Ovary (tissue), 3 donors: ENCODE results near the gene PPP1CA.

Experiments used
- EP300 ChIP-seq: sonication (generic); formaldehyde crosslinking; IDR thresholded peaks from one replicate; pipeline ENCODE4 v1.6.1; 2017; ENCODE audit warnings: antibody characterized with exemption
- POLR2A ChIP-seq: fragments of 450-650 bp; IDR thresholded peaks from one replicate; pipeline ENCODE4 v1.6.1; 2017; ENCODE audit warnings: antibody characterized with exemption, mild to moderate bottlenecking, moderate library complexity
- TF ChIP-seq, protein P1 (sequence below), 3 donors: fragments of 450-650 bp in 2 of 3; fragments of 200-600 bp in 1 of 3; IDR thresholded peaks; one replicate each; pipeline versions ENCODE4 v1.5.1 to v1.8.0; 2016 to 2022; ENCODE audit warnings: antibody characterized with exemption in 3 of 3, mild to moderate bottlenecking in 1 of 3
- donor health status: DM: no; HTN: no; CAD: no.

- TF ChIP-seq, protein P1, sequence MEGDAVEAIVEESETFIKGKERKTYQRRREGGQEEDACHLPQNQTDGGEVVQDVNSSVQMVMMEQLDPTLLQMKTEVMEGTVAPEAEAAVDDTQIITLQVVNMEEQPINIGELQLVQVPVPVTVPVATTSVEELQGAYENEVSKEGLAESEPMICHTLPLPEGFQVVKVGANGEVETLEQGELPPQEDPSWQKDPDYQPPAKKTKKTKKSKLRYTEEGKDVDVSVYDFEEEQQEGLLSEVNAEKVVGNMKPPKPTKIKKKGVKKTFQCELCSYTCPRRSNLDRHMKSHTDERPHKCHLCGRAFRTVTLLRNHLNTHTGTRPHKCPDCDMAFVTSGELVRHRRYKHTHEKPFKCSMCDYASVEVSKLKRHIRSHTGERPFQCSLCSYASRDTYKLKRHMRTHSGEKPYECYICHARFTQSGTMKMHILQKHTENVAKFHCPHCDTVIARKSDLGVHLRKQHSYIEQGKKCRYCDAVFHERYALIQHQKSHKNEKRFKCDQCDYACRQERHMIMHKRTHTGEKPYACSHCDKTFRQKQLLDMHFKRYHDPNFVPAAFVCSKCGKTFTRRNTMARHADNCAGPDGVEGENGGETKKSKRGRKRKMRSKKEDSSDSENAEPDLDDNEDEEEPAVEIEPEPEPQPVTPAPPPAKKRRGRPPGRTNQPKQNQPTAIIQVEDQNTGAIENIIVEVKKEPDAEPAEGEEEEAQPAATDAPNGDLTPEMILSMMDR (IDR thresholded peaks at IDR 0.05): no peak
- no peak for TF ChIP-seq POLR2A
- TF ChIP-seq EP300: no peak
Measured at GRCh38 chr11:67411785-67412152, 10.1 kb upstream of the PPP1CA start.
